ENCODE results near the gene ITPRID1.

DNA sequence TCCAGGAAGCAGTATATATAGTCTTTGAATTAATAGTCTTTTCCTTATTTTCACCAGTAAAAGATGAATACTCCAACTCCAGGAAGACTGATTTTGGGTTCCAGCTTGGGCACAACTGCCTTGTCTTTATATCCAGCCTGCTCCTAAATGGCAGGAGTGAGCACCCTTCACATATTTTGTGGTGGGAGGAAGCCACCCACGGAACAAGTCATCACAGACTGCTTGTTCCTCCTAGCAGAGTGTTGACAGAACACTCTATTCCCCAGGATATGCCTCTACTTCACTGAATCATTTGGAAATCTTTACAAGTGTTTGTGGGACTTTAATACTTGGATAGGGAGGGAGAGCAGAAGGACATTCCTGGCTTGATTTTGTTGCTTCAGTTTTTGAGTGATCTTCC is 31.7 kb downstream of the ITPRID1 start:
- TF ChIP-seq, protein P1, sequence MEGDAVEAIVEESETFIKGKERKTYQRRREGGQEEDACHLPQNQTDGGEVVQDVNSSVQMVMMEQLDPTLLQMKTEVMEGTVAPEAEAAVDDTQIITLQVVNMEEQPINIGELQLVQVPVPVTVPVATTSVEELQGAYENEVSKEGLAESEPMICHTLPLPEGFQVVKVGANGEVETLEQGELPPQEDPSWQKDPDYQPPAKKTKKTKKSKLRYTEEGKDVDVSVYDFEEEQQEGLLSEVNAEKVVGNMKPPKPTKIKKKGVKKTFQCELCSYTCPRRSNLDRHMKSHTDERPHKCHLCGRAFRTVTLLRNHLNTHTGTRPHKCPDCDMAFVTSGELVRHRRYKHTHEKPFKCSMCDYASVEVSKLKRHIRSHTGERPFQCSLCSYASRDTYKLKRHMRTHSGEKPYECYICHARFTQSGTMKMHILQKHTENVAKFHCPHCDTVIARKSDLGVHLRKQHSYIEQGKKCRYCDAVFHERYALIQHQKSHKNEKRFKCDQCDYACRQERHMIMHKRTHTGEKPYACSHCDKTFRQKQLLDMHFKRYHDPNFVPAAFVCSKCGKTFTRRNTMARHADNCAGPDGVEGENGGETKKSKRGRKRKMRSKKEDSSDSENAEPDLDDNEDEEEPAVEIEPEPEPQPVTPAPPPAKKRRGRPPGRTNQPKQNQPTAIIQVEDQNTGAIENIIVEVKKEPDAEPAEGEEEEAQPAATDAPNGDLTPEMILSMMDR (conservative IDR thresholded peaks at IDR 0.05; ENCODE audit: low read depth, low read length): no peak
- TF ChIP-seq EZH2 (IDR thresholded peaks at IDR 0.05; ENCODE audit: low read length, unreplicated experiment): no peak
